A673 (cell line): ENCODE data around the gene ZZZ3.

Experiments used
- EZH2 ChIP-seq: fragments of 200-600 bp; sonication (generic); IDR thresholded peaks from 2 replicates; pipeline ENCODE4 v1.6.1; 2017; ENCODE audit warnings: borderline replicate concordance, low read depth, mild to moderate bottlenecking, mixed read lengths, antibody characterized with exemption, low read length; ENCODE audit not compliant: poor library complexity, severe bottlenecking
- TF ChIP-seq, protein P1 (sequence below): fragments of 300-800, 200-600 bp; sonication (generic); conservative IDR thresholded peaks from 2 replicates; pipeline ENCODE4 v1.5.1; 2017; ENCODE audit warnings: low read depth, mild to moderate bottlenecking, antibody characterized with exemption, low read length, moderate library complexity, mixed read lengths

DNA sequence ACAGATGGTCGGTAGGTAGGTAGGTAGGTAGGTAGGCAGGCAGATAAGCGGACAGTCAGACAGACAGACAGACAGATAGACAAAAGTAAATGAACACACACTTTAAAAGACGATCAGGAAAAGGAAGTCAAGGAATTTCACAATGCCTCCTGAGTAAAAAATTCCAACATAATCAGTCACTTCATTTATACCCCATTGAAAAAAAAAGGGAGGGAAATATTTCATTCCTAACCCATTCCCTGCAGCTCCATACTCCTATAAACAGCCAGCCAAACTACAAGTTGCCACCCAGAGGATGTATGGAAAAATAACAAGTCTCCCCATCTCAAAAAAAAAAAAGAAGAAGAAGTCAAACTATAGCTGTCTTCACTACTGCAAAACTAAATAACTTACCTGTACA, 43.4 kb downstream of the ZZZ3 start:
- TF ChIP-seq, protein P1, sequence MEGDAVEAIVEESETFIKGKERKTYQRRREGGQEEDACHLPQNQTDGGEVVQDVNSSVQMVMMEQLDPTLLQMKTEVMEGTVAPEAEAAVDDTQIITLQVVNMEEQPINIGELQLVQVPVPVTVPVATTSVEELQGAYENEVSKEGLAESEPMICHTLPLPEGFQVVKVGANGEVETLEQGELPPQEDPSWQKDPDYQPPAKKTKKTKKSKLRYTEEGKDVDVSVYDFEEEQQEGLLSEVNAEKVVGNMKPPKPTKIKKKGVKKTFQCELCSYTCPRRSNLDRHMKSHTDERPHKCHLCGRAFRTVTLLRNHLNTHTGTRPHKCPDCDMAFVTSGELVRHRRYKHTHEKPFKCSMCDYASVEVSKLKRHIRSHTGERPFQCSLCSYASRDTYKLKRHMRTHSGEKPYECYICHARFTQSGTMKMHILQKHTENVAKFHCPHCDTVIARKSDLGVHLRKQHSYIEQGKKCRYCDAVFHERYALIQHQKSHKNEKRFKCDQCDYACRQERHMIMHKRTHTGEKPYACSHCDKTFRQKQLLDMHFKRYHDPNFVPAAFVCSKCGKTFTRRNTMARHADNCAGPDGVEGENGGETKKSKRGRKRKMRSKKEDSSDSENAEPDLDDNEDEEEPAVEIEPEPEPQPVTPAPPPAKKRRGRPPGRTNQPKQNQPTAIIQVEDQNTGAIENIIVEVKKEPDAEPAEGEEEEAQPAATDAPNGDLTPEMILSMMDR: no peak
- no peak for TF ChIP-seq EZH2
